NCI-H2196 treated with DMSO at 0.1 percent for 48 hours (cell line): ENCODE measurements around the gene ZNF526.

Source experiments
- DNase-seq: peaks from one replicate; lab custom pipeline; 2025; ENCODE audit not compliant: unreplicated experiment; lab: John Stamatoyannopoulos, UW

ZNF526 gene

DNA sequence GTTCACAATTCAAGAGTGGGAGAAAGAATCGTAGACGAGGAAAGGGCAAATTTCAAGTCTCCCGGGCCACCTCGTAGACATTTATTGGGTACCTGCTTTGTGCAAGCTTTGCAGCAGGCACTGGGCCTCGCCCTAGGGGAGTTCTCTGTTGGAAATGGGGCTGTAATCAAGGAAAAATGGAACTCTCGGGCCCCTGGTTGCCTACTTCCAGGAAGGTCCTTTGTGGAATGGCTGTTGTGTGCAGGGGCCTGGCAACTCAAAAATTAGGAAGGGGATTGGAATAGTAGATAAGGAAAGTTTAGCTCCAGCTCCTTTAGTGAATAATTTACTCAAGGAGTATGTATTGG lies 612 bp downstream of the ZNF526 start:
- no peak for DNase-seq

DNA sequence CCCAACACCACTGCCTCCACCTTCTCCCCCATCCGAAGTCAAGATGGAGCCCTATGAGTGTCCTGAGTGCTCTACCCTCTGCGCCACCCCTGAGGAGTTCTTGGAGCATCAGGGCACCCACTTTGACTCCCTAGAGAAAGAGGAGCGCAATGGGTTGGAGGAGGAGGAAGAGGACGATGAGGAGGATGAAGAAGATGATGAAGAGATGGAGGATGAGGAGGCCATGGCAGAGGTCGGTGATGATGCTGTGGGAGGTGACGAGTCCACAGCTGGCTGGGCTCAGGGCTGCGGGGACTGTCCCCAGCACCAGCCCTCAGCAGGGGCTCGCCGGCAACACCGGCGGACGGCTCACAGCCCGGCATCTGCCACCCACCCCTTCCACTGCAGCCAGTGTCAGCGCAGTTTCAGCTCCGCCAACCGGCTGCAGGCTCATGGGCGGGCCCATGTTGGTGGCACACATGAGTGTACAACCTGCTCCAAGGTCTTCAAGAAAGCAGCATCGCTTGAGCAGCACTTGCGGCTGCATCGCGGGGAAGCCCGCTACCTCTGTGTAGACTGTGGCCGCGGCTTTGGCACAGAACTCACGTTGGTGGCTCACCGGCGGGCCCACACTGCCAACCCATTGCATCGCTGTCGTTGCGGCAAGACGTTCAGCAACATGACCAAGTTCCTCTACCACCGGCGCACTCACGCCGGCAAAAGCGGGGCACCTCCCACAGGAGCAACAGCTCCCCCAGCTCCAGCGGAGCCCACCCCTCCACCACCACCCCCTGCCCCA lies 5.0 kb downstream of the ZNF526 start:
- no peak for DNase-seq

DNA sequence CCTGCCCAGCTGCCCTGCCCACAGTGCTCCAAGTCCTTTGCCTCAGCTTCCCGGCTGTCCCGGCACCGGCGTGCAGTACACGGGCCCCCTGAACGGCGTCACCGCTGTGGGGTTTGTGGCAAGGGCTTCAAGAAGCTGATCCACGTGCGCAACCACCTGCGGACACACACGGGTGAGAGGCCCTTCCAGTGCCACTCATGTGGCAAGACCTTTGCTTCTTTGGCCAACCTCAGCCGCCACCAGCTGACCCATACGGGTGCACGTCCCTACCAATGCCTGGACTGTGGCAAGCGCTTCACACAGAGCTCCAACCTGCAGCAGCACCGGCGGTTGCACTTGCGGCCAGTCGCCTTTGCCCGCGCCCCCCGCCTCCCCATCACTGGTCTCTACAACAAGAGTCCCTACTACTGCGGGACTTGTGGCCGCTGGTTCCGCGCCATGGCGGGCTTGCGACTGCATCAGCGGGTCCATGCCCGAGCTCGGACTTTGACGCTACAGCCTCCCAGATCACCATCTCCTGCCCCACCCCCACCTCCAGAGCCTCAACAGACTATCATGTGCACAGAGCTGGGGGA lies 5.7 kb downstream of the ZNF526 start:
- DNase-seq = no peak

DNA sequence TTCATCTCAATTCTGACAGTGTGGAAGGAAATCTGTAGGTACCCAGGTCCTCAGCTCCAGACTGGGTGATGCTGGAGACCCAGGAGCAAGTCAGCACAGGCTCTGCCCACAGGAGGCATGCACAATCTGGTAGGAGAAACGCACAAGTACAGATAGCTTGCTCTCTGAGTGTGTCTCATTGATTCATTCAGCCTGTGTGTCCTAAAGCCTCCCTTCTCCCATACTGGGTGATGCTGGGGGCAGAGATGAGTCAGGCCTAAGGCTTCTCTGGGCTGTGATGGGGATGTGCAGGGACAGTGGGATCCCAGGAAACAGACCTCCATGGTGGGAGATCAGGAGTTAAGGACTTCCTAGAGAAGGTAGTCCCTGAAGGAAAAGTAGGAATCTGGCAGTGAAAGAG lies 6.8 kb downstream of the ZNF526 start:
- no peak for DNase-seq

DNA sequence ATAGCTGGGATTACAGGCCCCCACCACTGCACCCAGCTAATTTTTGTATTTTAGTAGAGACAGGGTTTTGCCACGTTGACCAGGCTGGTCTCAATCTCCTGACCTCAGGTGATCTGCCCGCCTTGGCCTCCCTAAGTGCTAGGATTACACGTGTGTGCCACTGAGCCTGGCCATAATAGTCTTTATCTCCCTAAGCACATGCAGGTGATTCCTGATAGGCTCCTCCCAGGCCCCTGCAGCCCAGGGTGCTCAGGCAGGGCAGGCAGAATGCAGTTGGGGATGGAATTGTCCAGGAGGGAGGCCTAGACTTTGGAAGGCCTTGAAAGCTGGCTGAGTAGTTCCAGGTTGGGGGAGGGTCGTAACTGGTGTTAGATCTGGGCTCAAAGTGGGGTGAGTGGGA lies 8.5 kb downstream of the ZNF526 start:
- no peak for DNase-seq

DNA sequence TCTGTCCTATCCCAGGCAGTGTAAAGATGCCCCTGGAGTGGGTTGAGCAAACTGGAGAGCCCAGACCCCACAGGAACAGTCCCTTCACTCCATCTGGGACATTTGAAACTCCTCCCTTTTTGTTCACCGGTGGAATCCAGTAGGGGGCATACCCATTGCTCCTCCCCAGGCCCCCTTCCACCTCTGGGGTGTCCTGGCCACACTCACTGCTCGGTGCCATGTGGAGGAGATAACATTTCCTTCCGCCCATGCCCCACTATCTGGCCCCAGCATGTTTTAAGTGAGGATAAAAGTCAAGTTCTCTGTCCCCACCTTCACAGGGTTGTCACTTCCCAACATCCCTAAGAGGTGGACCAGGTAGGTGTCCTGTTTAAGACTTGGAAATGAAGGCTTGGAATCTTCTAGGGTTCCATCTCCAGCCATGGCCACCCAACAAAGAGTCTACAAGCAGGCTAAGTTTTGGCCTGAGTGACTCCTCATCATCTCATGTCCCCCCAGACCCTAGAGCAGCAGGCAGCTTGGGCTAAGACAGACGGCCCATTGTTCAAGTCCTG lies 9.3 kb downstream of the ZNF526 start:
- no peak for DNase-seq

DNA sequence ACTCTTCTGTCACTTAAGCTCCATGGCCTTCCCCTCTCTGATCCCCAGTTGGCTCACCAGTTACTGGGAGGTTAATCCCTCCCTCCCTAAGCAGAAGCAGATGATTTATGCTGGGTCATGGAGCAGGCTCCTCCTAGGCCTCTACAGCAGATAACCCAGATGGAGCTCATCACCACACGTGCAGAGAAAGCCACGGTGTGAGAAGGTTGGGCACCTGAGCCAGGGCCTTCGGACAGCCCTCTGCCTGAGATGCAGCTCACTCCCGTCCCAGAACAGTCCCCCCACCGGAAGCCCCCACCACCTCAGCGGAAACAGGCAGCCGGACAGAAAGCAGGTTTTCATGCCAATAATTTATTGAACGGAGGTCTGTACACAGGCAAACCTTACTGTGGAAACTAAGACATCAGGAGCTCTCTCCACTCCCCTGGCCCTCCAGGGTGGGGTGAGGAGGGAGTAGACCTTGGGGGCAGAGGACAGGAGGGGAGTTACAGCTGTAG lies 9.8 kb downstream of the ZNF526 start:
- no peak for DNase-seq

DNA sequence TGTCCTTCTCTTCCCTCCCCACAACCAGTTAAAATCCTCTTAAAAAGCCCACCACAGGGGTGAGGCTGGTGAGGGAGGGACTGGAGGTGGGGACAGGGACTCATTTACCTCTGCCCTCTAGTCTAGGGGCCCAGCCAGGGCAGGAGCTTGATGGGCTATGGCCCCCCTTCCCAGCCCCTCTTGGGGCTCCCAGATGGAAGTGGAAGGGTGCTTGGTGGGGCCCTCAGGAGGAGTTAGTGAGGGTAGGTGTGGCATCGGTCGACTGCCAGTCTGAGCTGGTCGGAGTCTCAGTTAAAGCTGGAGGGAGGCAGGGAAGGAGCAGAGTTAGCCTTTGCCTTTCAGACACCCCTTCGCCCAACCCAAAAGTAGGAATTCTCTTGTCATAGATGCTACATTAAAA lies 10.5 kb downstream of the ZNF526 start:
- DNase-seq = no peak

DNA sequence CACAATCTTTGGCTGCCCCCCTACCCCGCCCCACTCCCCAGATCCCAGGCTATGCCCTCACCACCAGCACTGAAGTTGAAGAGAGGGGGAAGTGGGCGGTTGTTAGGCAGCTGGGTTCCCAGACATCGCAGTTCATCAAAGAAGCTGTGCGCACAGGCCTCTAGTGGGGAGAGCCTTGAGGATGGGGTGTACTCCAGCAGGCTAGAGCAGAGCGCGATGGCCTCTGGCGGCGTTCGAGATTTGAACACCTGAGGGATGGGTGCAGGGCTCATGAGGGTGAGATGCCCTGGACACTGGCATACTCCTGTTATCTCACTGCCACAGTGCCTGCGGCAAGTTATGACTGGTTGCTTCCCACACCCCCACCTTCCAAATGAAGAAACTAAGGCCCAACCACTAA lies 12.3 kb downstream of the ZNF526 start:
- DNase-seq = no peak

DNA sequence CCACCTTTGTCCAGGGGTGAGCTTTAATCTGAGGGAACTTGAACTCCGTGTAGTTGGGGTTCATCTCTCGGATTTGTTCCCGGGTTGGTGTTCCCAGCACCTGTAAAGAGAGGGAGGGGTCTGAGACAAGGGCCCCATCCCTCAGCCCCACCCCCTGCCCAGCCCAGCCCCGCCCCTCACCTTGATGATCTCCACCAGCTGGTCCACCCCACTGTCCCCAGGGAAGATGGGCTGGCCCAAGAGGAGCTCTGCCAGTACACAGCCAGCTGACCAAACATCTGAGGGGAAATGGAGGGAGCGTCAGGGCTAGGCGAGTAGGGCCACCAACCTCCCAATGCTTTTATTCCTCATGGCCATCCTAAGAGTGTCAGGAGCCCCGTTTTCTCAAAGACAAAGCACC lies 13.0 kb downstream of the ZNF526 start:
- no peak for DNase-seq

DNA sequence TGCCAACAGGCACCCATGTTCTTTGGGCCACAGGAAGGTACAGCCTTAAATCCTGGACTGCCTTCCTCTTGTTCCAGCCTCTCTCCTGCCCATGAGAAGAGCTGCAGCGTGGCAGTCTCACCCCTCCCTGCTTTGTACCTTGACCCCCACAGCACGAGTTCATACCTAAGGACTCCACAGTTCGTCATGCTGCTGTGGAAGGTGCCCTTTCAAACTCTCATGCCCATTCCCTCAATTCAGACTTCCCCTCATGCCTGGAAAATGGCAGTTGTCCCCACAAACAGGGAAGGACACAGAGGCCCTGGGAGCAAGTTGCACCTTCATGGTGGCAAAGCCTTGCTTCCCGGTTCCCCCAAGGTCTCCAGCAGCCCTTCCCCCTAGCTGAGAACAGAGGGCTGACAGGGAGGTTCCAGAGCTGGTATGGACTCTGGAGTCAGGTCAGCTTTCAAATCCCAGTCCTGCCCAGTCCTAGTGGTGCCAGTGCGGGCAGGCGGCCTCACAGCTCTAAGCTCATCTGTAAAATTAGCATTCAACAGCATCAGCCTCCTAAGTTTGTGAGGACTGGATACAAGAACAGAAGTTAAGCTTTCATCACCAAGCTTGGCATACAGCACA lies 13.7 kb downstream of the ZNF526 start:
- DNase-seq = no peak

DNA sequence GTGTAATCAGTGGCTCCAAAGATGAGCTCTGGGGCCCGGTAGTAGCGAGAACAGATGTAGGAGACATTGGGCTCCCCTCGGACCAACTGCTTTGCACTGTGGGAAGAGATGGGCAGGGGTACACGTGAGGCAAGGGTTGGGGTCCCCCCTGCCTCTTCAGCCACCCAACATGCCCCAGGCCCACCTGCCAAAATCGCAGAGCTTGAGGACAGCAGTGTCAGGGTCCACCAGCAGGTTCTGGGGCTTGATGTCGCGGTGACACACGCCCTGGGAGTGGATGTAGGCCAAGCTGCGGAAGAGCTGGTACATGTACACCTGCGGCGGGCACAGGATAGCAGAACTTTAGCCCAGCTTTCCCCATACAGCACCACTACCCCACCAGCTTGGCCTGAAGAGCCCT lies 14.3 kb downstream of the ZNF526 start:
- no peak for DNase-seq

DNA sequence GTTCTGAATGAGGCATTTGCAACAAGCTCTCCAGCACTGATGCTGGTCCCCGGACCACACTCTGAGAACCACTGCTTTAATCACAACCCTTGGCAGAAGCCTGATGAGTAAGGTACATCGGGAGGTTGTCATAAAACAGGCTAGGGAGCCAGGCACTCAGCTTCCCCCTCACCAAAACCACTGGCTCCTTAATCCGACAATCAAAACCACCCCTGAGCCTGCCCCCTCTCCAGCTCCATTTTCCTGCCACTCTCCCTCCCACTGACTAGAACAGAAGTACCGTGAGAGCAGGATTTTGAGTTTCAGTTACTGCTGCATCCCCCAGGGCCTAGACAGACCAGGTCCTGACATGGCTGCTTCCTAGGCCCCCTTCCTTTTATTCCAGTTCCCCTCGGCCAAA lies 15.1 kb downstream of the ZNF526 start:
- no peak for DNase-seq

DNA sequence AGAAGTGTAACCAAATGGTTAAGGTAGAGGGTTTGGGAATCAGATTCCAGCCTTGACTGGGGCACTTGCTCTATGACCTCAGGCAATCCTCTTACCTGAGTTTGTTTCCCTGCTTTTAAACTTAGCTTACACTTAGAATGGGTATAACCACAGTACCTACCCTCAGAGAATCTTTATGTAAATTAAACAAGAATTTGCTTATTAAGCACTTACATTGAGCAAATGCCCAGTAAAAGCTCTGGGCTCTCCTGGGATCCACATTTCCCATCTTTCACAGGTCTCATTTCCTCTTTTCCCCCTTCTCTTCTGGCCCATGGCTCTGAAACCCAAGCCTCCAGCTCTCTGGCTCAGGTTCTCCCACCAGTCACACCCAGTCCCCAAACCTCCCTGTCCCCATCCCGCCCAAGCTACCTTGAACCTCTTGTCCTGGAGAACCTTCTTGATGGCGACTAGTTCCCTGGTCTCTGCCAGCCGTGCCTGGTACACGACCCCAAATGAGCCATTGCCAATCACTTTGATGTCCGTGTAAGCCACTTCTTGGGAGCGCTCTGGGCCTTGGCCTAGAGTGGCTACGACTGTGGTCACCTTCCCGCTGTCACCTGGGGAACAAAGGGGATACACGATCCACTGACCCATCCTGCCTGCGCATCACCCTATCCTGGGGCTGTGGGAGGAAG lies 19.6 kb downstream of the ZNF526 start:
- no peak for DNase-seq

DNA sequence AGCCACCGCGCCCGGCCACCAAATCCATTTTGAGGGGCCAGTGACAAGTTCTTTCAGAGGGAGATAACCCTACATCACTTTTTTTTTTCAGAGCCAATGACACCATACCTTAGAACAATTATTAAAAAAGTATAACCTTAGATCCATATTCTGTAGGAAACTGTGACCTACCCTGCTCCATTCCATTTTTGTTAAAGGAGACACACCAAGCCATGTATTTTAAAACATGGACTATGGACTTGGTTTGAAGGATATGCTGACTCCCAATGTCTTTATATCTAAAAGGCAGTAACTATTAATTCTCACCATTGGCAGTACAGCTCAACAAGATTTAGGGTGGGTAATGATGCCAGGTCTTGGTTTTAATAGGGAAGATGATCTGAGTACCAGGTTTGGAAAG lies 21.2 kb downstream of the ZNF526 start:
- no peak for DNase-seq

DNA sequence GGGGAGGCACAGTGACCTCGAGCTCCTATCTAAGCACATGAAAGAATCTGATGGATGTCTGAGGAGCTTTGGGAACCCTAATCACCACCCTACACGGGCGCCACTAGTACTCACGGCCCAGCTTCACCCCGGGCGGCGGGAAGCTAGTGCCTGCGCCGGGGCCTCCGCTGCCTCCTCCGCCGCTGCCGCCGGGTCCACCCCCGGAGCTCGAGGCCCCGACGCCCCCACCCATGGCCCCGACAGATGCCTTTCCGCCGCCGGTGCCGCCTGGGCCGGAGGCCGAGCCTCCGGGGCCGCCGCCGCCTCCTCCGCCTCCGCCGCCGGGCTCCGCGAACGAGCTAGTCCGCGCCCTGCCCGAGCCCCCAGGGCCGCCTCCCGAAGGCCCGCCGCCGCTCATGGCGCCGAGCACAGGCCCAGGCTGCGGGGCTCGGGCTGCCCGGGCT lies 22.0 kb downstream of the ZNF526 start:
- DNase-seq = no peak

DNA sequence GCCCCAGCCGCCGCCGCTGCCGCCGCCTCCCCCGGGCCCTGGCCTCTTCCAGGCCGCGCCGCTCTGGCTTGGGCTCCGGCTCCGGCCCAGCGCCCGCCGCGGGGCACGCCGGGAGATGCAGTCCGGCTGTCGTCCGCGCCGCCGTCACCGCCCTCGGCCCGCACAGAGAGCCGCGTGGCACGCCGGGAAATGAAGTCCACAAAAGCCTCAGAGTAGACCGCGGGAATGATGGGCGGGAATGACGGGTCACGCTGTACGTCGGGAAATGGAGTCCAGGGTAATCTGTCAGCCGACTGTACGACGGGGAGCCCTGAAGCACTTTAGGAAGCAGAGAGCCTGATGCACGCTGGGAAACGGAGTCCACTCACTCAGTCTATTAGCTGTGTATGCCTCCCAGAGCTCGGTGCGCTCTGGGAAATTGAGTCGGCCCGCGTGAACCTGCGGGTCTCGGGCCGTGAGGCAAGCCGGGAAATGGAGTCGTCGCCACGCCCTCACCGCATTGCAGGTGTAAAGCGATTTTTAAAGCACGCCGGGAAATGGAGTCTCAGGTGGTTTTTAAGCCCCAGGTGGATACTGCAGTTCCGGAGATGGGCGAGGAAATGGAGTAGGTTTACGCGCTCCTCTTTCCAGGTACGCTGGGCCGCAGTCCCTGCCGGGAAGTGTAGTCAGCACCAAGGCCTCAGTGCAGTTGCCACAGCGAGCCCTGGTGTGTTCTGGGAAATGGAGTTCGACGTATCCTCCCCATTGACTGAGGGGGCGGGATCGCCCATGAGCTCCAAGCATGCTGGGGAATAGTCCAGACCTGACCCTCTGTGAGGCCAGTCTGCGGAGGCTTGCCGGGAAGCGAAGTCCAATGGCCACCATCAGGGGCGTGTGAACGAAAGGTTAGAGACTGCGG lies 22.6 kb downstream of the ZNF526 start, which contains the start of gene GSK3A:
TSS of gene GSK3A (minus strand) at position 91 of the 898 bp plus-strand sequence. CDS start 137 bp downstream, outside the sequence.
- DNase-seq = peak; percentile 99

DNA sequence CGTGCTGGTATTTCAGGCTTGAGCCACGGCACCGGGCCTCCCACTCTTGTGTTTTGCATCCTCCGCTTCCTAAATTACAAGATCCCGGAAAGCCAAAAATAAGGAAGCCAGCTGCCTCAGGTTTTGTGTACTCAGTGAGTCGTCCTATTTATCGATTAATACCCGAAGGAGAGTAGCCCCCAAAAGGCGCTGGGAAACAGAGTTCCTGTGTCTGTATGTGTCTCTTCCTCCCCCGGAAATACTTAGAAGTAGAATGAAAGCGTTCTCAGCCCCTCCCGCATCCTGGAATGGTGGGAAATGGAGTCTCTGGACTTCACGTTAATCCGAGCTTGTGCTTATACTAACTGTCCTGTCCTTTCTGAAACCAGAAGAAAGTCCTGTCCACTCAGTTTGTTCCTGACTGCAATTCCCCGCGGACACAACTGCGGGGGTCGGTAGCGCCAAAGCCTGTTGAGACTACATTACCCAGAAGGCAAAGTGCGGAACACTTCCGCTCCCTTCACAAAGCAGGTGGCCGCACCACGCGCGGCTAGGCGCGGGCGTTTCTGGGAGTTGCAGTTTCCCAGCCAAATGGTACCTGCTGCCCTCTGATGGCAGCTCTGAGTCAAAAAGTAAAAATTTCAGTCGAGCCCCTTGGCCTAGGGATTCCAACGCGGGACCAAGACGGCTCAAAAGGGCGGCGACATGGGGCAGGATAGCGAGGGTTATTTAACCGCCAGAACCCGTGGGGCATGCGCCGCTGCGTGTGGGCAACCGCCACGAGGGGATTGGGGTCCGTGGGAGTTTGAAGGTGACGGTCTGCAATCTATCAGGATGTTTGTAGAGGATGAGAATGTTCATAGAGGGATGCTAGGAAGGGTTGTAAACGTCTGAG lies 24.5 kb downstream of the ZNF526 start:
- peak; percentile 88 for DNase-seq

DNA sequence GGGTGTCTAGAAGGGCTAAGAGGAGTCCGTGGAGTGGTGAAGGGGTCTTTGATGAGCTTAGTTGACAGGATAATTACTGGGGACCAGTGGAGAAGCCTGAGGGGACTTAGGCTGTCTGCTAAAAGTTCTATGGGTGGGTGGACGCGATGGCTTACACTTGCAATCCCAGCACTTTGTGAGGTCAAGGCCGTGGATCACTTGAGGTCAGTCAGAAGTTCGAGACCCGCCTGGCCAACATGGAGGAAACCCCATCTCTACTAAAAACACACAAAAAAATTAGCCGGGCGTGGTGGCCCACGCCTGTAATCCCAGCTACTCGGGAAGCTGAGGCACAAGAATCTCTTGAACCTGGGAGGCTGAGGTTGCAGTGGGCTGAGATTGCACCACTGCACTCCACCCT lies 25.1 kb downstream of the ZNF526 start:
- no peak for DNase-seq
